ENCODE data around the gene RBMS3. TPM values are rescaled to one million over a fixed set of nuclear protein-coding genes. Genes with fewer than 3 reads are reported as not detected.

The RBMS3 gene
- total and polyA plus RNA-seq, 4 donors: 4.8 to 117 (median 29.4) TPM

DNA sequence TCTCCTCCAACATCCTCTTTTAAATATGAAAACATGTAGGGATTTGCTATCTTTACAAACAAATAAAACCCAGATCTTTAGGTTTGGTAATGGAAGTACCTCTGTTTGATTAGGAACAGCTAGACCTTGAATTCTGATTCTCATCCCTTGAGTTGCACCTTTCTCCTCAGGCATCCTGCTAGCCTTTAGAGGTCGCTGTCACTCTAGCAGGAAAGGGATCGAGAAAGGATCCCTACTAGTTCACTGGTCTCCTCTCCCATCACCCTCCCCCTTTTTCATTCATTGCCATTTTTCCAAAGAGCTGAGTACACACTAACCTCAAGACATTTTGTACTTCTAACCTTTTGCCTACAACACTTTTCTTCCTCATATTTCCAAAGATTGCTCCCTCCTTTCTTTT, 569.8 kb downstream of the RBMS3 start:
- Histone ChIP-seq H3K9me3 (ENCODE audit: control insufficient read depth in 4 of 4, insufficient read depth in 3 of 4, low read length in 3 of 4) (no peaks in the 10 kb centered on the region), H3K9ac (ENCODE audit: insufficient read depth in 1 of 2, low read length in 2 of 2) (no peak overlapping the region), H3K27me3 (ENCODE audit: control insufficient read depth in 3 of 3, insufficient read depth in 3 of 3, low read length in 2 of 3) (no peaks in the 10 kb centered on the region), H3K27ac (ENCODE audit: low read depth in 1 of 2, low read length in 1 of 2) (no peak overlapping the region), H3K4me1 (ENCODE audit: control insufficient read depth in 5 of 5, insufficient read depth in 5 of 5, low read length in 5 of 5) (no peaks in the 10 kb centered on the region), H3K36me3 (ENCODE audit: control insufficient read depth in 4 of 4, insufficient read depth in 4 of 4, low read length in 4 of 4) (peaks cover 0 to 4% (median 1%) of the 10 kb centered on the region in 4 donors), H3K4me3 (no peak overlapping the region)
- TF ChIP-seq, protein P1, sequence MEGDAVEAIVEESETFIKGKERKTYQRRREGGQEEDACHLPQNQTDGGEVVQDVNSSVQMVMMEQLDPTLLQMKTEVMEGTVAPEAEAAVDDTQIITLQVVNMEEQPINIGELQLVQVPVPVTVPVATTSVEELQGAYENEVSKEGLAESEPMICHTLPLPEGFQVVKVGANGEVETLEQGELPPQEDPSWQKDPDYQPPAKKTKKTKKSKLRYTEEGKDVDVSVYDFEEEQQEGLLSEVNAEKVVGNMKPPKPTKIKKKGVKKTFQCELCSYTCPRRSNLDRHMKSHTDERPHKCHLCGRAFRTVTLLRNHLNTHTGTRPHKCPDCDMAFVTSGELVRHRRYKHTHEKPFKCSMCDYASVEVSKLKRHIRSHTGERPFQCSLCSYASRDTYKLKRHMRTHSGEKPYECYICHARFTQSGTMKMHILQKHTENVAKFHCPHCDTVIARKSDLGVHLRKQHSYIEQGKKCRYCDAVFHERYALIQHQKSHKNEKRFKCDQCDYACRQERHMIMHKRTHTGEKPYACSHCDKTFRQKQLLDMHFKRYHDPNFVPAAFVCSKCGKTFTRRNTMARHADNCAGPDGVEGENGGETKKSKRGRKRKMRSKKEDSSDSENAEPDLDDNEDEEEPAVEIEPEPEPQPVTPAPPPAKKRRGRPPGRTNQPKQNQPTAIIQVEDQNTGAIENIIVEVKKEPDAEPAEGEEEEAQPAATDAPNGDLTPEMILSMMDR (IDR thresholded peaks at IDR 0.05; ENCODE audit: control extremely low read depth, extremely low read depth): no peak
- DNase-seq: no peak
- 62 to 76% methylated on average over 2 of the region's 2 CpGs for WGBS, 2 donors
- ATAC-seq (ENCODE audit: insufficient read depth, low FRiP score): no peak

DNA sequence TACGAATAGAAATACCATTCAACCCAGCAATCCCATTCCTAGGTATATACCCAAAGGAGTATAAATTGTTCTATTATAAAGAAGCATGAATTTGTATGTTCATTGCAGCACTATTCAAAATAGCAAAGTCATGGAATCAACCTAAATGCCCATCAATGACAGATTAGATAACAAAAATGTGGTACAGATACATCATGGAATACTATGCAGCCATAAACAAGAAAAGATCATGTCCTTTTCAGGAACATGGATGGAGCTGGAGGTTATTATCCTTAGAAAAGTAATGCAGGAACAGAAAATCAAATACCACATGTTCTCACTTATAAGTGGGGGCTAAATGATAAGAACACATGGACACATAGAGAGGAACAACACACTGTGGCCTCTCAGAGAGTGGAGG, 571.9 kb downstream of the RBMS3 start:
- Histone ChIP-seq H3K27ac (ENCODE audit: low read depth in 1 of 2, low read length in 1 of 2) (no peak overlapping the region), H3K4me3 (no peak overlapping the region), H3K9ac (ENCODE audit: insufficient read depth in 1 of 2, low read length in 2 of 2) (no peak overlapping the region), H3K4me1 (ENCODE audit: control insufficient read depth in 5 of 5, insufficient read depth in 5 of 5, low read length in 5 of 5) (no peaks in the 10 kb centered on the region), H3K9me3 (ENCODE audit: control insufficient read depth in 4 of 4, insufficient read depth in 3 of 4, low read length in 3 of 4) (no peaks in the 10 kb centered on the region), H3K27me3 (ENCODE audit: control insufficient read depth in 3 of 3, insufficient read depth in 3 of 3, low read length in 2 of 3) (no peaks in the 10 kb centered on the region), H3K36me3 (ENCODE audit: control insufficient read depth in 4 of 4, insufficient read depth in 4 of 4, low read length in 4 of 4) (peaks cover 0 to 4% (median 1%) of the 10 kb centered on the region in 4 donors)
- TF ChIP-seq, protein P1 (IDR thresholded peaks at IDR 0.05; ENCODE audit: control extremely low read depth, extremely low read depth): no peak
- no peak for DNase-seq
- ATAC-seq (ENCODE audit: insufficient read depth, low FRiP score): no peak
- 86 to 89% methylated on average over 1 of the region's 1 CpG for WGBS, 2 donors

DNA sequence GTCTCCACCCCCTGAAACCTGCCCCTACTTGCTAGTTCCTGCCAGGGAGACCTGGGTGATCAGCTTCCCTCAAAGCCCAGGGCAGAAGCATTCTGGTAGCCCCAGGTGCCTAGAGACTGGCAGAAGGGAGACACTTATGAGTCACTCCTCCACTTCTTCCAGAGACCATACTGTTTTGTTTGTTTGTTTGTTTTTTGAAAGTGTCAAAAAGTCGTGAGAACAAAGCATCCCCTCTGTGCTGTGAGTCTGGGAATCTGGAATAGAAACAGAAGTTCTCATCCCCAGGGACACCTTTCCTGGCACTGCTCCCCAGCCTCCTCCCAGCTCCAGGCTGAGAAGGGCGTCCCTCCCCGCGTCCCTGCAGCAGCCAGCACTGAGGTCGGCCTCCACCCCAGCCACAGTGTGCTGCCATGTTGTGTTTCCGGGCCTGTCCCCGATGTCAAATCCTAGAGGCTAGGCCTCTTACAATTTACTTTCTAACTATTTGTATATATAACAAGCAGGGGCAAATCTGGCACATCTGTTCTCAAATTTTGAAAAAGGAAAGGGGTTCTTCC, 573.0 kb downstream of the RBMS3 start:
- no peak overlapping the region for H3K27ac ChIP-seq (ENCODE audit: low read depth in 1 of 2, low read length in 1 of 2)
- ATAC-seq (ENCODE audit: insufficient read depth, low FRiP score) (no peak), DNase-seq (no peak)
- no peak overlapping the region for H3K9ac ChIP-seq (ENCODE audit: insufficient read depth in 1 of 2, low read length in 2 of 2)
- no peaks in the 10 kb centered on the region for H3K27me3 ChIP-seq (ENCODE audit: control insufficient read depth in 3 of 3, insufficient read depth in 3 of 3, low read length in 2 of 3)
- no peaks in the 10 kb centered on the region for H3K4me1 ChIP-seq (ENCODE audit: control insufficient read depth in 5 of 5, insufficient read depth in 5 of 5, low read length in 5 of 5)
- H3K36me3 ChIP-seq (ENCODE audit: control insufficient read depth in 4 of 4, insufficient read depth in 4 of 4, low read length in 4 of 4): peaks cover 0 to 4% (median 1%) of the 10 kb centered on the region in 4 donors
- TF ChIP-seq, protein P1 (IDR thresholded peaks at IDR 0.05; ENCODE audit: control extremely low read depth, extremely low read depth): no peak
- no peak overlapping the region for H3K4me3 ChIP-seq
- WGBS, 2 donors: 91 to 94% methylated on average over 7 of the region's 7 CpGs
- H3K9me3 ChIP-seq (ENCODE audit: control insufficient read depth in 4 of 4, insufficient read depth in 3 of 4, low read length in 3 of 4): no peaks in the 10 kb centered on the region

DNA sequence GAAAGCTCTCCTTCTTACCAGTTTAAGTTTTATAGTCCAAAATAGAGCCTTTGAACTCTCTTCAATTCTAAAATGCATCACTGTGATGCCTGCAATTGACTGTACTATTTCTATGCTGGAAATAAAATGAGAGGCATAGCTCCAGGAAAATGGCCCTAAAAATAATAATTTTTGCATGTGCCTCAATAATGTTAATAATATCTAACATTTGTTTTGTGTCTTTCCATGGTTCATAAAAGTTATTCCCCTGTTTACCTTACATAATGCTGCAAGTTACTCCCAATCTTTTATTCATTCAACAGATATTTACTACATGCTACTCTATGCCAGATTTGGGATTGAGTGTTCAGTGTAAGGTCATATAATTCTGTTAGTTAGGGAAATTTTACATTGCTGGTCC, 574.0 kb downstream of the RBMS3 start:
- DNase-seq: no peak
- TF ChIP-seq, protein P1 (IDR thresholded peaks at IDR 0.05; ENCODE audit: control extremely low read depth, extremely low read depth): no peak
- no peak overlapping the region for H3K27ac ChIP-seq (ENCODE audit: low read depth in 1 of 2, low read length in 1 of 2)

More for the DNA sequence above, 574.0 kb downstream of the RBMS3 start:
- no peak overlapping the region for H3K9ac ChIP-seq (ENCODE audit: insufficient read depth in 1 of 2, low read length in 2 of 2)
- H3K4me3 ChIP-seq: no peak overlapping the region
- no peaks in the 10 kb centered on the region for H3K9me3 ChIP-seq (ENCODE audit: control insufficient read depth in 4 of 4, insufficient read depth in 3 of 4, low read length in 3 of 4)
- no peaks in the 10 kb centered on the region for H3K4me1 ChIP-seq (ENCODE audit: control insufficient read depth in 5 of 5, insufficient read depth in 5 of 5, low read length in 5 of 5)
- H3K36me3 ChIP-seq (ENCODE audit: control insufficient read depth in 4 of 4, insufficient read depth in 4 of 4, low read length in 4 of 4): peaks cover 0 to 4% (median 1%) of the 10 kb centered on the region in 4 donors
- ATAC-seq (ENCODE audit: insufficient read depth, low FRiP score): no peak
- H3K27me3 ChIP-seq (ENCODE audit: control insufficient read depth in 3 of 3, insufficient read depth in 3 of 3, low read length in 2 of 3): no peaks in the 10 kb centered on the region

Data from lung (tissue), 12 donors.